ENCODE results near the gene WDCP.

WDCP gene

DNA sequence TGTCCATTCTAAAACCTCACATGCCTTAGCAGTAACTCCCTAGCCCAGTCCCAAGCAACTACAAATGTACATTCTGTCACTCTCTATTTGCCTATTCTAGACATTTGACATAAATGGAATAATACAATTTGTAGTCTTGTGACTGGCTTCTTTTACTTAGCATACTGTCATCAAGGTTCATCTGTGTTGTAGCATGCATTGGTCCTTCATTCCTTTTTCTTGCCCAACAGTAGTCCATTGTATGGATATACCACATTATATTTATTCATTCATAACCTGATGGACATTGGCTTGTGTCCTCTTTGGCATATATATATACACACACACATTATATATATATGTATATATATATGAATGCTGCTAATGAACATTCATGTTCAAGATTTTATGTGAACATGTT is 39.5 kb downstream of the WDCP start:
- FAIRE-seq (no peak), DNase-seq (ENCODE audit: low spot score) (no peak)

DNA sequence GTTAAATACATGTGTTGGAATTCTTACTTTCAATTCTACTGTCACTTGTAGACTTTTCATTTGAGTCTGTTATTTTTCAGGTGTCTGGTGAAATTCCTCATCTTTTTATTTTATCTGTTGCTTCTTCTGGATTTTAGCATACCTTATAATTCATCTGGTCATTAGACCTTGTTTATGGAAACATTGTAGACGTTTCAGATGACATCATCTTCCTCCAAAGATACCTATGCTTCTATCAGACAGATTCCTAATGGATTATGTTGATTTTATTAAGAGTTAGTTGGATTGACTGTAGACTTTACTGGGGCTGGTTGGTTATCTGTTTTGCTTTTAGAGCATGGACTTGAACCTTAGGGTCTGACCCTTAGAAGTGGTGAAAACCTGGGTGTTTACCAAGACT is 52.6 kb downstream of the WDCP start:
- no peak for FAIRE-seq
- no peak for DNase-seq (ENCODE audit: low spot score)

DNA sequence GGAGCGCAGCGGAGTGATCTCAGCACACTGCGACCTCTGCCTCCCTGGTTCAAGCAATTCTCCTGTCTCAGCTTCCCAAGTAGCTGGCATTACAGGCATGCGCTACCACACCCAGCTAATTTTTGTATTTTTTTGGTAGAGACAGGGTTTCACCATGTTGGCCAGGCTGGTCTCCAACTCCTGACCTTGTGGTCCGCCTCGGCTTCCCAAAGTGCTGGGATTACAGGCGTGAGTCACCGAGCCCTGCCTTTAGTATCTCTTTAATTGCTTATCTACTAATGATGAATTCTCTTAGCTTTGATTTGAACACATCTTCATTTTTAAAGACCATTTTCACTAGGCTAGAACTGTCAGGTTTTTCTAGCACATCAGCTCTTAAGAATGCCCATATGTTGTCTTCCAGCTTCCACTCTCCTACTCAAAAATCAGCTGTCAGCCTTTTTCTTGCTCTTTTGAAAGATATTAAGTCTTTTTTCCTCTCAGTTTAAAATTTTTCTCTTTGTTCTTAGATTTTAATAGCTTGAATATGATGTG is 53.4 kb downstream of the WDCP start:
- DNase-seq (ENCODE audit: low spot score) (no peak), FAIRE-seq (no peak)

DNA sequence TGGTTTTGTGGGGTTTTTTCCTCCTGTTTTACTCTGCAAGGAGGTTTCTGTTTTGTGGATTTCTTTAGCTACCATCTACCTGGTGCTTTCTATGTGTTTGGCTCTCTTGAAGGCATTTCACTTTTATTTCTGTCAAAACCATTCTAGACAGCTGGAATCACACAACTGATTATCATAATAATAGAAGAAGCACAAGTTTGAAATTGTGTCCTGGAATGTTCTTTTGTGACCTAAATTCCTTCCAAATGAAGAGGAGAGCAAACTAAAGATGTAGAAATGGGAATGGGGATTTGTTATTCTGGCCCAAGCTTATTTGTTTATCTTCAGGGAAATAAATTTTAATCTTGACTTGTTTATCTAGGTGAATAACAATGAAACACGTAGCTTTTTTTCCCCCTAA is 54.3 kb downstream of the WDCP start:
- FAIRE-seq (no peak), DNase-seq (ENCODE audit: low spot score) (no peak)

DNA sequence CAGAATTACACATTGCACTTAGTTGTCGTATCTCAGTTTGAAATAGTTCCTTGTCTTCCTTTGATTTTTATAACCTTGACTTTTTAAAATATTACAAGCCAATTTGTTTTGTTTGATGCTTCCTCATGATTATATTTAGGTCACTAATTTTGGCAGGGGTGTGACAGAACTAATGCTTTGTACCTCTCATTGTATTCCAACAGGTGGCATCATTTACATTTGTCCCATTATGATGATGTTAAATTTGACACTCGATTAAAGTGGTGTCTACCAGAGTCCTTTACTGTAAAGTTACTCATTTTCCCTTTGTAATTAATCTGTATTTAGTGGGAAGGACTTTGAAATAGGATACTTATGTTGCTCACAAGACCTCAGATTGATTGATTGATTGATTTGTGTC is 58.8 kb downstream of the WDCP start:
- FAIRE-seq: no peak

More for the DNA sequence above, 58.8 kb downstream of the WDCP start:
- DNase-seq (ENCODE audit: low spot score): no peak
